Trophoblast cell (in vitro differentiated cells and primary cell): ENCODE results near the gene RYK.

Experiments used
- DNase-seq, 2 donors: peaks; one replicate each; pipeline ENCODE4 v3.0.0-alpha.2; 2016
- H2AFZ ChIP-seq: 2 replicates; pipeline ENCODE4 v1.6.1; 2013; ENCODE audit warnings: low read length, moderate library complexity, mild to moderate bottlenecking; ENCODE audit not compliant: insufficient read depth, poor library complexity
- H2AK5ac ChIP-seq: 2 replicates; pipeline ENCODE4 v1.6.1; 2013; ENCODE audit warnings: mild to moderate bottlenecking, low read length
- H2BK120ac ChIP-seq: 2 replicates; pipeline ENCODE4 v1.6.1; 2013; ENCODE audit warnings: low read length, mild to moderate bottlenecking, moderate library complexity; ENCODE audit not compliant: insufficient read depth, poor library complexity
- H2BK12ac ChIP-seq: 2 replicates; pipeline ENCODE4 v1.6.1; 2013; ENCODE audit warnings: mild to moderate bottlenecking, low read length, moderate library complexity
- H2BK5ac ChIP-seq: 2 replicates; pipeline ENCODE4 v1.6.1; 2013; ENCODE audit warnings: low read length, low read depth, moderate library complexity, mild to moderate bottlenecking; ENCODE audit not compliant: poor library complexity
- H3K14ac ChIP-seq: 2 replicates; pipeline ENCODE4 v1.6.1; 2013; ENCODE audit warnings: mild to moderate bottlenecking, low read length
- H3K18ac ChIP-seq: 2 replicates; pipeline ENCODE4 v1.6.1; 2013; ENCODE audit warnings: mild to moderate bottlenecking, low read length
- H3K23ac ChIP-seq: 2 replicates; pipeline ENCODE4 v1.6.1; 2013; ENCODE audit warnings: low read length
- H3K27ac ChIP-seq: 2 replicates; pipeline ENCODE4 v1.5.1; 2013; ENCODE audit warnings: low read depth, mild to moderate bottlenecking, inconsistent platforms, low read length, moderate library complexity
- H3K27me3 ChIP-seq: 2 replicates; pipeline ENCODE4 v1.6.1; 2013; ENCODE audit warnings: inconsistent platforms, mild to moderate bottlenecking, low read length, moderate library complexity; ENCODE audit not compliant: insufficient read depth
- H3K36me3 ChIP-seq, 2 experiments: 1 replicate in 1 of 2; 2 replicates in 1 of 2; pipeline ENCODE4 v1.6.1; 2013; ENCODE audit warnings: low read length in 2 of 2, mild to moderate bottlenecking in 2 of 2, moderate library complexity in 1 of 2; ENCODE audit not compliant: insufficient read depth in 2 of 2, control insufficient read depth in 1 of 2
- H3K4ac ChIP-seq: 2 replicates; pipeline ENCODE4 v1.6.1; 2013; ENCODE audit warnings: low read depth, mild to moderate bottlenecking, low read length, moderate library complexity
- H3K4me1 ChIP-seq, 2 experiments: 1 replicate in 1 of 2; 2 replicates in 1 of 2; pipeline ENCODE4 v1.6.1; 2013; ENCODE audit warnings: low read length in 2 of 2, mild to moderate bottlenecking in 2 of 2, moderate library complexity in 1 of 2; ENCODE audit not compliant: insufficient read depth in 2 of 2, control insufficient read depth in 1 of 2
- H3K4me2 ChIP-seq: 2 replicates; pipeline ENCODE4 v1.6.1; 2013; ENCODE audit warnings: inconsistent platforms, mild to moderate bottlenecking, low read length, moderate library complexity
- H3K4me3 ChIP-seq: 2 replicates; pipeline ENCODE4 v1.5.1; 2013; ENCODE audit warnings: mild to moderate bottlenecking, low read depth, low read length, inconsistent platforms
- H3K79me1 ChIP-seq: one replicate; pipeline ENCODE4 v1.6.1; 2013; ENCODE audit warnings: low read length
- H3K79me2 ChIP-seq: 2 replicates; pipeline ENCODE4 v1.6.1; 2013; ENCODE audit warnings: low read length, mild to moderate bottlenecking; ENCODE audit not compliant: control insufficient read depth, insufficient read depth, poor library complexity
- H3K9ac ChIP-seq: 2 replicates; pipeline ENCODE4 v1.6.1; 2013; ENCODE audit warnings: mild to moderate bottlenecking, low read length
- H3K9me3 ChIP-seq: 2 replicates; pipeline ENCODE4 v1.6.1; 2013; ENCODE audit warnings: low read depth, mild to moderate bottlenecking, control low read depth, inconsistent platforms, low read length; ENCODE audit not compliant: insufficient read depth
- H4K12ac ChIP-seq: 2 replicates; pipeline ENCODE4 v1.6.1; 2013; ENCODE audit warnings: low read depth, mild to moderate bottlenecking, low read length, moderate library complexity
- H4K8ac ChIP-seq: 2 replicates; pipeline ENCODE4 v1.6.1; 2013; ENCODE audit warnings: low read depth, mild to moderate bottlenecking, low read length, moderate library complexity
- H4K91ac ChIP-seq: one replicate; pipeline ENCODE4 v1.6.1; 2013; ENCODE audit warnings: low read depth, mild to moderate bottlenecking, low read length, moderate library complexity
- WGBS: extraction: QIAGEN DNeasy Blood & Tissue Kit; methylation state at CpG from one replicate; pipeline ENCODE4 v1.1.7; 2013; ENCODE audit warnings: missing lambda C conversion rate; ENCODE audit not compliant: insufficient read length, insufficient coverage; ENCODE audit errors: extremely low coverage; 5-methylcytosine and 5-hydroxymethylcytosine counted together

The RYK gene

GRCh38 chr3:134232951-134233350 is 17.7 kb downstream of the RYK start:
- Histone ChIP-seq H3K27ac (no peak overlapping the region), H4K91ac (no peak overlapping the region), H3K4me2 (no peak overlapping the region), H4K12ac (no peak overlapping the region), H3K79me1 (no peaks in the 10 kb centered on the region), H2BK5ac (no peak overlapping the region), H3K4me3 (no peak overlapping the region), H3K9ac (no peak overlapping the region), H3K36me3 (peaks cover 0 to 2% of the 10 kb centered on the region in 2 experiments), H2BK12ac (no peak overlapping the region), H3K18ac (no peak overlapping the region), H3K79me2 (peaks cover 7% of the 10 kb centered on the region), H3K23ac (no peak overlapping the region), H2AFZ (no peak overlapping the region), H3K27me3 (no peaks in the 10 kb centered on the region), H3K4me1 (peaks cover 0 to 2% of the 10 kb centered on the region in 2 experiments), H3K9me3 (no peaks in the 10 kb centered on the region), H2BK120ac (no peak overlapping the region), H2AK5ac (no peak overlapping the region), H3K14ac (peak overlapping the region; percentile 44), H3K4ac (peak overlapping the region; percentile 94), H4K8ac (no peak overlapping the region)
- no peak for DNase-seq

GRCh38 chr3:134232151-134232550 is 18.5 kb downstream of the RYK start:
- no peak overlapping the region for H3K9ac ChIP-seq
- no peak overlapping the region for H3K18ac ChIP-seq
- H3K4me3 ChIP-seq, result no peak overlapping the region
- no peak overlapping the region for H2BK5ac ChIP-seq
- H4K12ac ChIP-seq, result no peak overlapping the region
- no peak overlapping the region for H2BK120ac ChIP-seq
- H4K91ac ChIP-seq, result no peak overlapping the region
- H3K14ac ChIP-seq, result no peak overlapping the region
- H2AFZ ChIP-seq, result no peak overlapping the region
- H3K27ac ChIP-seq, result no peak overlapping the region
- no peak overlapping the region for H4K8ac ChIP-seq
- no peaks in the 10 kb centered on the region for H3K27me3 ChIP-seq
- no peaks in the 10 kb centered on the region for H3K79me1 ChIP-seq
- no peak overlapping the region for H2BK12ac ChIP-seq
- H3K23ac ChIP-seq, result no peak overlapping the region
- H3K79me2 ChIP-seq, result peaks cover 7% of the 10 kb centered on the region
- peaks cover 0 to 2% of the 10 kb centered on the region in 2 experiments for H3K4me1 ChIP-seq
- no peak overlapping the region for H3K4me2 ChIP-seq
- H3K9me3 ChIP-seq, result no peaks in the 10 kb centered on the region
- peaks cover 0 to 2% of the 10 kb centered on the region in 2 experiments for H3K36me3 ChIP-seq
- H2AK5ac ChIP-seq, result no peak overlapping the region
- DNase-seq, result no peak
- H3K4ac ChIP-seq, result peak overlapping the region; percentile 94

- H3K18ac ChIP-seq, result no peak overlapping the region
- H3K79me1 ChIP-seq, result no peaks in the 10 kb centered on the region
- H3K79me2 ChIP-seq, result peaks cover 7% of the 10 kb centered on the region
- H3K4ac ChIP-seq, result peak overlapping the region; percentile 94
- no peak overlapping the region for H3K14ac ChIP-seq
- H4K91ac ChIP-seq, result no peak overlapping the region
- H3K27me3 ChIP-seq, result no peaks in the 10 kb centered on the region
- no peak overlapping the region for H2BK5ac ChIP-seq
- no peak overlapping the region for H3K23ac ChIP-seq
- H2BK12ac ChIP-seq, result no peak overlapping the region
- no peak overlapping the region for H4K12ac ChIP-seq
- H3K4me2 ChIP-seq, result no peak overlapping the region
- no CpG with 5 or more reads among the region's 3 CpGs for WGBS
- no peak overlapping the region for H3K27ac ChIP-seq
- peaks cover 0 to 2% of the 10 kb centered on the region in 2 experiments for H3K4me1 ChIP-seq
- H4K8ac ChIP-seq, result no peak overlapping the region
- H2BK120ac ChIP-seq, result no peak overlapping the region
- no peaks in the 10 kb centered on the region for H3K9me3 ChIP-seq
- H3K36me3 ChIP-seq, result peaks cover 0 to 2% of the 10 kb centered on the region in 2 experiments
- H2AFZ ChIP-seq, result no peak overlapping the region
- H3K4me3 ChIP-seq, result no peak overlapping the region
- no peak for DNase-seq
- no peak overlapping the region for H2AK5ac ChIP-seq
- no peak overlapping the region for H3K9ac ChIP-seq
These were observed 19.5 kb downstream of the RYK start for GRCh38 chr3:134231131-134231530.

GRCh38 chr3:134229038-134229437 is 21.6 kb downstream of the RYK start:
- Histone ChIP-seq H3K27me3 (no peaks in the 10 kb centered on the region), H3K9ac (no peak overlapping the region), H3K4me2 (no peak overlapping the region), H4K91ac (no peak overlapping the region), H2BK5ac (no peak overlapping the region), H3K27ac (no peak overlapping the region), H3K4ac (peak overlapping the region; percentile 99), H4K8ac (no peak overlapping the region), H2BK12ac (no peak overlapping the region), H2AFZ (no peak overlapping the region), H3K79me1 (no peaks in the 10 kb centered on the region), H2AK5ac (no peak overlapping the region), H4K12ac (no peak overlapping the region), H3K9me3 (no peaks in the 10 kb centered on the region), H3K18ac (no peak overlapping the region), H3K14ac (peak overlapping the region; percentile 56), H3K36me3 (peaks cover 0 to 2% of the 10 kb centered on the region in 2 experiments), H3K79me2 (peaks cover 9% of the 10 kb centered on the region), H3K23ac (no peak overlapping the region), H3K4me3 (no peak overlapping the region), H2BK120ac (no peak overlapping the region), H3K4me1 (peaks cover 2% of the 10 kb centered on the region in 2 experiments)
- no peak for DNase-seq
- no CpG with 5 or more reads among the region's 8 CpGs for WGBS
